OCI-LY1 (cell line): ENCODE measurements around the gene ZNRF3.

Source experiments
- H2AFZ ChIP-seq: fragments of 200-600 bp; sonication (generic), shearing (Covaris generic); 2 replicates; pipeline ENCODE4 v1.6.0; 2014; ENCODE audit warnings: antibody characterized with exemption, mild to moderate bottlenecking, low read length
- H3F3A ChIP-seq: fragments of 200-600 bp; sonication (generic), shearing (Covaris generic); 2 replicates; pipeline ENCODE4 v1.6.0; 2014; ENCODE audit warnings: mild to moderate bottlenecking, antibody characterized with exemption, low read length, moderate library complexity; ENCODE audit not compliant: insufficient read depth
- H3K27ac ChIP-seq: fragments of 200-600 bp; sonication (generic); 2 replicates; pipeline ENCODE4 v1.5.1; 2014; ENCODE audit warnings: low read length, mixed run types, mild to moderate bottlenecking, low read depth; ENCODE audit not compliant: poor library complexity, severe bottlenecking
- H3K27me3 ChIP-seq: fragments of 200-600 bp; sonication (generic); 2 replicates; pipeline ENCODE4 v1.6.0; 2014; ENCODE audit warnings: antibody characterized with exemption, mild to moderate bottlenecking, low read length, moderate library complexity; ENCODE audit not compliant: insufficient read depth
- H3K36me3 ChIP-seq: fragments of 200-600 bp; sonication (generic); 2 replicates; pipeline ENCODE4 v1.6.1; 2014; ENCODE audit warnings: mild to moderate bottlenecking, antibody characterized with exemption, low read length, moderate library complexity, mixed read lengths; ENCODE audit not compliant: insufficient read depth
- H3K4me1 ChIP-seq: fragments of 200-600 bp; sonication (generic); 2 replicates; pipeline ENCODE4 v1.5.1; 2014; ENCODE audit warnings: mild to moderate bottlenecking, low read length, moderate library complexity; ENCODE audit not compliant: insufficient read depth, severe bottlenecking
- H3K4me2 ChIP-seq: fragments of 200-600 bp; sonication (generic), shearing (Covaris generic); 2 replicates; pipeline ENCODE4 v1.6.1; 2014; ENCODE audit warnings: low read length
- H3K4me3 ChIP-seq: fragments of 200-600 bp; sonication (generic); 2 replicates; pipeline ENCODE4 v1.5.1; 2014; ENCODE audit warnings: low read length, low read depth, mild to moderate bottlenecking, mixed read lengths; ENCODE audit not compliant: poor library complexity, severe bottlenecking
- H3K79me2 ChIP-seq: fragments of 200-600 bp; shearing (Covaris generic); 2 replicates; pipeline ENCODE4 v1.6.1; 2016; ENCODE audit warnings: mixed run types, low read length, mixed read lengths; ENCODE audit not compliant: insufficient read depth
- H3K9ac ChIP-seq: fragments of 200-600 bp; sonication (generic), shearing (Covaris generic); 2 replicates; pipeline ENCODE4 v1.6.1; 2014; ENCODE audit warnings: mild to moderate bottlenecking, low read length, mixed read lengths
- H3K9me2 ChIP-seq: fragments of 200-600 bp; sonication (generic), shearing (Covaris generic); 2 replicates; pipeline ENCODE4 v1.6.1; 2014; ENCODE audit warnings: low read depth, mild to moderate bottlenecking, low read length, mixed read lengths
- H3K9me3 ChIP-seq: fragments of 200-600 bp; shearing (Covaris generic); 2 replicates; pipeline ENCODE4 v1.6.1; 2014; ENCODE audit warnings: low read length, mixed read lengths
- H4K20me1 ChIP-seq: fragments of 200-600 bp; sonication (generic), shearing (Covaris generic); 2 replicates; pipeline ENCODE4 v1.6.0; 2016; ENCODE audit warnings: mild to moderate bottlenecking, low read length; ENCODE audit not compliant: insufficient read depth
- EZH2 ChIP-seq: fragments of 200-600 bp; sonication (generic), shearing (Covaris generic); IDR thresholded peaks from 2 replicates; pipeline ENCODE4 v1.8.0; 2017; ENCODE audit warnings: borderline replicate concordance, mixed run types, mild to moderate bottlenecking, antibody characterized with exemption, low read length, moderate library complexity, mixed read lengths
- TF ChIP-seq, protein P1 (sequence below): fragments of 200-600 bp; sonication (generic), shearing (Covaris generic); IDR thresholded peaks from 2 replicates; pipeline ENCODE4 v1.5.1; 2017; ENCODE audit warnings: mild to moderate bottlenecking, antibody characterized with exemption, low read length, moderate library complexity, mixed read lengths

Gene ZNRF3

DNA sequence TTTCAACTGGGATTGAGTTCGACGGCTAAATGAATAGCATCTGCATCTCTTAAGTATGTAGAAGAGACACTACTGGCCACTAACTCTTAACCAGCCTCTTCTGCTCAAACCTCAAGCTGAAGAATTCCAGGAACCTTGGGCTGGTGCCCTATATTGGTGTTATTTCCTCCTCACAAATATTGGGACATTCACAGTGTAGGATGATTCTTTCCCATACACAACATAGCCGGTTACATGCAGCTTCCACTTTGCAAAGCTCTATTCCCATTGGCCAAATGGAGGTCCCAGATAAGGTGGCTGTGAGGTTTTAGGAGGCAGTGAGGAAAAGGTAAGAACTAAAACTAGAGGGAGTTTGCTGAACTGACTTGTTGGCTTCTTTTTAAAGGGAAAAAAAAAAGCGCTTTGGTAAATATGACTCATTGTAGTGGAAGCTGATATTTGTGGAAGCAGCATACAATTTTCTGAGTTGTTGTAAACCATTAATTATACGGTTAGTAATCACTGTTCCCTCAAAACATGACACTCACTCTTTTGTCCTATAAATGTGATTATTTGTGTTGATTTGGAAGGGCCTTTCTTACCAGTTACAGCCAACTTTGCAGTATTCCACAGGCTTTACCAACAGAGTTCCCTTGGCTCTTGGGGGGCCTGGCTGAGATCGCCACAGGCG lies 160.7 kb downstream of the ZNRF3 start:
- Histone ChIP-seq H3K9ac (no peak overlapping the region), H3F3A (no peaks in the 10 kb centered on the region), H3K27ac (no peak overlapping the region), H3K4me1 (no peaks in the 10 kb centered on the region), H3K79me2 (no peaks in the 10 kb centered on the region), H3K27me3 (peaks cover 4% of the 10 kb centered on the region; the same call in 1 of the 2 replicates), H3K9me2 (no peaks in the 10 kb centered on the region), H3K4me2 (no peak overlapping the region), H2AFZ (no peak overlapping the region), H3K9me3 (no peaks in the 10 kb centered on the region), H3K36me3 (no peaks in the 10 kb centered on the region; the same call in 1 of the 2 replicates), H3K4me3 (no peak overlapping the region), H4K20me1 (no peaks in the 10 kb centered on the region)
- TF ChIP-seq, protein P1, sequence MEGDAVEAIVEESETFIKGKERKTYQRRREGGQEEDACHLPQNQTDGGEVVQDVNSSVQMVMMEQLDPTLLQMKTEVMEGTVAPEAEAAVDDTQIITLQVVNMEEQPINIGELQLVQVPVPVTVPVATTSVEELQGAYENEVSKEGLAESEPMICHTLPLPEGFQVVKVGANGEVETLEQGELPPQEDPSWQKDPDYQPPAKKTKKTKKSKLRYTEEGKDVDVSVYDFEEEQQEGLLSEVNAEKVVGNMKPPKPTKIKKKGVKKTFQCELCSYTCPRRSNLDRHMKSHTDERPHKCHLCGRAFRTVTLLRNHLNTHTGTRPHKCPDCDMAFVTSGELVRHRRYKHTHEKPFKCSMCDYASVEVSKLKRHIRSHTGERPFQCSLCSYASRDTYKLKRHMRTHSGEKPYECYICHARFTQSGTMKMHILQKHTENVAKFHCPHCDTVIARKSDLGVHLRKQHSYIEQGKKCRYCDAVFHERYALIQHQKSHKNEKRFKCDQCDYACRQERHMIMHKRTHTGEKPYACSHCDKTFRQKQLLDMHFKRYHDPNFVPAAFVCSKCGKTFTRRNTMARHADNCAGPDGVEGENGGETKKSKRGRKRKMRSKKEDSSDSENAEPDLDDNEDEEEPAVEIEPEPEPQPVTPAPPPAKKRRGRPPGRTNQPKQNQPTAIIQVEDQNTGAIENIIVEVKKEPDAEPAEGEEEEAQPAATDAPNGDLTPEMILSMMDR: no peak
- TF ChIP-seq EZH2: no peak

DNA sequence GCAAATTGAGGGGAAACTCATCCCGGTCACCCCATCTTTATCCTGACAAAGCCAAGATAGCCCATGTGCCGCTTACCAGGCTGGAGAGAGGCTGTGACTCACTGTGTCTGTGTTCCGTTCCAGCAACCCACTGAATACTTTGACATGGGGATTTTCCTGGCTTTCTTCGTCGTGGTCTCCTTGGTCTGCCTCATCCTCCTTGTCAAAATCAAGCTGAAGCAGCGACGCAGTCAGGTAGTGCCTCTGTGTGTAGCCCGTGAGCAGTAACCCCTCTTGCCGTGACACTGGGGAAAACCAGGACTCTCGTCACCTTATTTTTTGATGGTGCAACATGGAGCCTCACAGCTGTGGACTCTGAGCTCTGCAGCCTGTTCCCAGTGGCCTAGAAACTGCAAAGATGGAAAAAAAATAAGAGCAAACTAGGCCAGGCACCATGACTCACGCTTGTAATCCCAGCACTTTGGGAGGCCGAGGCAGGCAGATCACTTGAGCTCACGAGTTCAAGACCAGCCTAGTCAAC lies 161.3 kb downstream of the ZNRF3 start:
- no peak overlapping the region for H3K4me2 ChIP-seq
- H3K79me2 ChIP-seq: no peaks in the 10 kb centered on the region
- no peaks in the 10 kb centered on the region for H3K4me1 ChIP-seq
- TF ChIP-seq, protein P1: no peak
- no peak for TF ChIP-seq EZH2
- no peak overlapping the region for H3K9ac ChIP-seq
- peaks cover 4% of the 10 kb centered on the region; the same call in 1 of the 2 replicates for H3K27me3 ChIP-seq
- H3K4me3 ChIP-seq: no peak overlapping the region
- no peak overlapping the region for H3K27ac ChIP-seq
- H4K20me1 ChIP-seq: no peaks in the 10 kb centered on the region
- no peak overlapping the region for H2AFZ ChIP-seq
- H3K36me3 ChIP-seq: no peaks in the 10 kb centered on the region; the same call in 1 of the 2 replicates
- no peaks in the 10 kb centered on the region for H3K9me3 ChIP-seq
- H3K9me2 ChIP-seq: no peaks in the 10 kb centered on the region
- H3F3A ChIP-seq: no peaks in the 10 kb centered on the region

DNA sequence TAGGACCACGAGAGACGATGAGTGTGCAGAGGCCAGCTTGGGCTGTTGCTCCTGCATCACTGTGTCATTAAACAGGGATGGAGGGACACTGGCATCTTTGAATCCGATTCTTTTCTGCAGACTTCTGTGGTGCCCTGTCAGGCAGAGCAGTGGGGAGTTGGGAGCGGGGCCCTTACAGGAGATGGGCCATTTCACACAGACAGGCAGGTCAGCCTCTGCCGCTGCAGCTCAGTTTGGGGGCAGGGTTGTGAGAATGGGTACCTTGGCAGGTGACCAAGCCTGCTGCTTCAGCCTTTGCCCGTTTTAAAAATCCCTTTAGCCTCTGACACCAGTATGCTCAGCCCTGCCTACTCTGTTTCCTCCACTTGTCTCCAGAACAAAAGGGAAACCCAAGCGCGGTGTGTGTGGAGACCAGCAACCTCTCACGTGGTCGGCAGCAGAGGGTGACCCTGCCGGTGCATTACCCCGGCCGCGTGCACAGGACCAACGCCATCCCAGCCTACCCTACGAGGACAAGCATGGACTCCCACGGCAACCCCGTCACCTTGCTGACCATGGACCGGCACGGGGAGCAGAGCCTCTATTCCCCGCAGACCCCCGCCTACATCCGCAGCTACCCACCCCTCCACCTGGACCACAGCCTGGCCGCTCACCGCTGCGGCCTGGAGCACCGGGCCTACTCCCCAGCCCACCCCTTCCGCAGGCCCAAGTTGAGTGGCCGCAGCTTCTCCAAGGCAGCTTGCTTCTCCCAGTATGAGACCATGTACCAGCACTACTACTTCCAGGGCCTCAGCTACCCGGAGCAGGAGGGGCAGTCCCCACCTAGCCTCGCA lies 165.7 kb downstream of the ZNRF3 start:
- H2AFZ ChIP-seq: no peak overlapping the region
- H3K4me1 ChIP-seq: no peaks in the 10 kb centered on the region
- no peak for TF ChIP-seq EZH2
- TF ChIP-seq, protein P1: no peak
- H3K27ac ChIP-seq: no peak overlapping the region
- H3K4me2 ChIP-seq: no peak overlapping the region
- no peaks in the 10 kb centered on the region for H3K9me2 ChIP-seq
- H3K9ac ChIP-seq: no peak overlapping the region
- H3K36me3 ChIP-seq: no peaks in the 10 kb centered on the region; the same call in 1 of the 2 replicates
- no peaks in the 10 kb centered on the region for H3K27me3 ChIP-seq
- no peaks in the 10 kb centered on the region for H3K79me2 ChIP-seq
- H3K4me3 ChIP-seq: no peak overlapping the region
- H4K20me1 ChIP-seq: no peaks in the 10 kb centered on the region
- no peaks in the 10 kb centered on the region for H3F3A ChIP-seq
- no peaks in the 10 kb centered on the region for H3K9me3 ChIP-seq
